HG02981 (cell line): ENCODE measurements around the gene CCDC102A.

Experiments
- ATAC-seq: cut with Tn5 transposase; IDR thresholded peaks from one replicate; pipeline ENCODE4 v1.9.1; 2021; ENCODE audit warnings: mild to moderate bottlenecking, moderate library complexity; ENCODE audit not compliant: unreplicated experiment

The CCDC102A gene

GRCh38 chr16:57538235-57538721 is 1.9 kb upstream of the CCDC102A start:
- ATAC-seq: no peak

GRCh38 chr16:57537581-57538234 is 1.3 kb upstream of the CCDC102A start:
- ATAC-seq: no peak

- ATAC-seq: no peak
Observed at GRCh38 chr16:57537194-57537505, 779 bp upstream of the CCDC102A start.

- peak; percentile 58 for ATAC-seq
Observed at GRCh38 chr16:57535680-57536305, 578 bp downstream of the CCDC102A start.

GRCh38 chr16:57534881-57535658 is 1.3 kb downstream of the CCDC102A start:
- no peak for ATAC-seq

GRCh38 chr16:57534337-57534880 is 2.0 kb downstream of the CCDC102A start:
- no peak for ATAC-seq

- no peak for ATAC-seq
Observed at GRCh38 chr16:57533431-57534336, 2.7 kb downstream of the CCDC102A start.

GRCh38 chr16:57532266-57532625 is 4.1 kb downstream of the CCDC102A start:
- ATAC-seq: no peak

- no peak for ATAC-seq
Observed at GRCh38 chr16:57531635-57532265, 4.6 kb downstream of the CCDC102A start.

- ATAC-seq: no peak
Observed at GRCh38 chr16:57531253-57531575, 5.2 kb downstream of the CCDC102A start.

GRCh38 chr16:57530522-57531252 is 5.7 kb downstream of the CCDC102A start:
- ATAC-seq: no peak

- peak; percentile 63 for ATAC-seq
Observed at GRCh38 chr16:57530104-57530521, 6.3 kb downstream of the CCDC102A start.

- peak; percentile 5 for ATAC-seq
Observed at GRCh38 chr16:57529391-57530103, 6.8 kb downstream of the CCDC102A start.

GRCh38 chr16:57528499-57529390 is 7.6 kb downstream of the CCDC102A start:
- ATAC-seq: no peak

- no peak for ATAC-seq
Observed at GRCh38 chr16:57527610-57528360, 8.6 kb downstream of the CCDC102A start.

- ATAC-seq: no peak
Observed at GRCh38 chr16:57527027-57527426, 9.3 kb downstream of the CCDC102A start.

GRCh38 chr16:57526498-57526897 is 9.9 kb downstream of the CCDC102A start:
- no peak for ATAC-seq
